SH-SY5Y (cell line): Measurements from ENCODE around the gene TGFBR3.

ENCODE experiments used
- GATA2 ChIP-seq: IDR thresholded peaks from 2 replicates; pipeline ENCODE4 v1.6.1; 2011; ENCODE audit warnings: mild to moderate bottlenecking, low read depth, low read length
- GATA3 ChIP-seq: IDR thresholded peaks from 2 replicates; pipeline ENCODE4 v1.6.1; 2011; ENCODE audit warnings: low read depth, mild to moderate bottlenecking, low read length, moderate library complexity

- TF ChIP-seq GATA3 (no peak), GATA2 (no peak)
Measured at GRCh38 chr1:91889717-91890459, 3.9 kb upstream of the TGFBR3 start.
